Measurements from ENCODE around the gene ALKAL2. TPM values are rescaled to one million over a fixed set of nuclear protein-coding genes. Genes with fewer than 3 reads are reported as not detected.
A peak's percentile ranks its signal among the peaks of the same experiment; 100 is the strongest.

The ALKAL2 gene
- total and polyA plus RNA-seq, 10 of the 15 experiments (the other 5 are each of a cell fraction or from before 2014, with no cell fraction given) = 0.11 to 0.29 (median 0.11) TPM; not detected in 7

GRCh38 chr2:246489-247144, 41.3 kb downstream of the ALKAL2 start (continued):
- TF ChIP-seq RUNX3 (IDR thresholded peaks at IDR 0.05; ENCODE audit: low read length) (0 out of 2 replicates have a peak, but pooled peaks have one; percentile 10), NFXL1 (IDR thresholded peaks at IDR 0.05; ENCODE audit: borderline replicate concordance) (no peak), RAD21 (IDR thresholded peaks at IDR 0.05; ENCODE audit: insufficient read depth, low read depth, low read length) (peak; percentile 39), PBX3 (IDR thresholded peaks at IDR 0.05; ENCODE audit: insufficient replicate concordance, low read depth, low read length) (no peak), SMC3 (IDR thresholded peaks at IDR 0.05; ENCODE audit: borderline replicate concordance, low read length) (peak; percentile 61; the same call in 1 of the 2 replicates), MYB (IDR thresholded peaks at IDR 0.05; ENCODE audit: borderline replicate concordance, low read depth, low read length) (no peak)

GRCh38 chr2:244547-244946, 43.3 kb downstream of the ALKAL2 start:
- ChIA-PET RAD21 (ENCODE audit: unreplicated experiment) (no interaction called here), SMC1A (ENCODE audit: uncharacterized antibody, unreplicated experiment) (no interaction called here), CTCF (interaction anchor here (1.5 to 3.6 kb wide), 3 partner anchors 13 to 30 kb away, joined by 3 to 33 read pairs (median 9); no protein-coding TSS in a partner anchor), POLR2A (interaction anchor here (0.7 kb wide), 1 partner anchor 646 kb away, joined by 3 read pairs; no protein-coding TSS in a partner anchor)
- no peak overlapping the region for H2AFZ ChIP-seq (ENCODE audit: control insufficient read depth, low read depth, low read length)
- no peaks in the 10 kb centered on the region for H4K20me1 ChIP-seq (ENCODE audit: control insufficient read depth, insufficient read depth)
- H3K4me1 ChIP-seq (ENCODE audit: control insufficient read depth, insufficient read depth, low read length) = no peaks in the 10 kb centered on the region
- no peaks in the 10 kb centered on the region for H3K79me2 ChIP-seq (ENCODE audit: control insufficient read depth, insufficient read depth, low read length)
- no peaks in the 10 kb centered on the region; a peak in 1 of 4 replicates for H3K36me3 ChIP-seq (ENCODE audit: control insufficient read depth in 2 of 2, insufficient read depth in 2 of 2, low read length in 1 of 2)
- intact Hi-C loops (cut with micrococcal nuclease; ENCODE audit: unreplicated experiment) = no loop called here
- ATAC-seq (no peak), DNase-seq (ENCODE audit: low read depth, low spot score) (no peak), FAIRE-seq (no peak)
- H3K9me3 ChIP-seq (replicated peaks; ENCODE audit: control insufficient read depth, insufficient read depth, low read length) = no peaks in the 10 kb centered on the region
- 84% methylated on average over 7 of the region's 7 CpGs for WGBS (ENCODE audit: insufficient coverage, insufficient replicate concordance, low lambda C conversion rate, missing lambda C conversion rate)
- no peak for TF ChIP-seq NR2F1 (conservative IDR thresholded peaks at IDR 0.05)
- TF ChIP-seq SKIL (IDR thresholded peaks at IDR 0.05; ENCODE audit: low read depth, poor library complexity, severe bottlenecking) = no peak
- TF ChIP-seq MEF2A (IDR thresholded peaks at IDR 0.05; ENCODE audit: insufficient read depth, low read depth, low read length) = no peak
- no peak for TF ChIP-seq ZNF207 (IDR thresholded peaks at IDR 0.05; ENCODE audit: borderline replicate concordance)
- no peak for TF ChIP-seq RFX5 (IDR thresholded peaks at IDR 0.05; ENCODE audit: low read depth, low read length)
- TF ChIP-seq BRCA1 (IDR thresholded peaks at IDR 0.05; ENCODE audit: low read depth, low read length) = no peak
- no peak for TF ChIP-seq ATF3 (IDR thresholded peaks at IDR 0.05; ENCODE audit: borderline replicate concordance, extremely low read depth, low read depth, low read length)
- TF ChIP-seq ZNF24 (IDR thresholded peaks at IDR 0.05) = no peak
- no peak for TF ChIP-seq SRF (IDR thresholded peaks at IDR 0.05; ENCODE audit: low read depth in 2 of 2, low read length in 2 of 2)
- no peak for TF ChIP-seq JUNB (IDR thresholded peaks at IDR 0.05)
- TF ChIP-seq CREM (IDR thresholded peaks at IDR 0.05; ENCODE audit: low read depth) = no peak
- TF ChIP-seq USF1 (IDR thresholded peaks at IDR 0.05; ENCODE audit: borderline replicate concordance, extremely low read length, insufficient read depth, low read depth, low read length) = no peak
- in situ Hi-C loops (cut with MboI) = loop anchor here (10.0 kb wide), 1 partner anchor 390 kb away; no protein-coding TSS in a partner anchor
- H3K27me3 ChIP-seq (replicated peaks in 1 of 2; ENCODE audit: control insufficient read depth in 2 of 2, insufficient read depth in 2 of 2, low read length in 1 of 2) = no peaks in the 10 kb centered on the region
- BruUV-seq (replicated peaks) = no TSS peak
- no peak overlapping the region for H3K27ac ChIP-seq (ENCODE audit: control insufficient read depth, insufficient read depth)
- no peak overlapping the region for H3K4me2 ChIP-seq (ENCODE audit: control insufficient read depth, insufficient read depth)
- H3K9ac ChIP-seq (ENCODE audit: control insufficient read depth, insufficient read depth, low read length) = no peak overlapping the region
- no peak overlapping the region for H3K4me3 ChIP-seq

All from GM12878 (cell line).